HepG2 (cell line): ENCODE data around the gene ATF3. TPM values are rescaled to one million over a fixed set of nuclear protein-coding genes. Genes with fewer than 3 reads are reported as not detected.

Source experiments
- ADNP ChIP-seq: sonication (generic); formaldehyde crosslinking; IDR thresholded peaks from 2 replicates; pipeline ENCODE4 v1.4.0; 2020; ENCODE audit warnings: missing genetic modification reagents
- CCAR2 ChIP-seq: fragments of 200-400 bp; formaldehyde crosslinking; optimal IDR thresholded peaks from 2 replicates; pipeline ENCODE3; 2018; ENCODE audit warnings: low read depth, mild to moderate bottlenecking, low read length, moderate library complexity
- HIVEP1 ChIP-seq: sonication (generic); formaldehyde crosslinking; IDR thresholded peaks from 2 replicates; pipeline ENCODE4 v1.4.0; 2020; ENCODE audit warnings: mild to moderate bottlenecking, missing genetic modification reagents
- HOXD1 ChIP-seq: sonication (generic); formaldehyde crosslinking; IDR thresholded peaks from 2 replicates; pipeline ENCODE4 v1.5.0; 2020; ENCODE audit warnings: missing genetic modification reagents
- IRF2 ChIP-seq: IDR thresholded peaks from 2 replicates; pipeline ENCODE4 v1.6.1; 2018; ENCODE audit warnings: missing genetic modification reagents, missing compliant biosample characterization
- RCOR2 ChIP-seq: IDR thresholded peaks from 2 replicates; pipeline ENCODE4 v1.6.1; 2016; ENCODE audit warnings: missing biosample characterization, missing genetic modification reagents
- SIX1 ChIP-seq: sonication (generic); formaldehyde crosslinking; IDR thresholded peaks from 2 replicates; pipeline ENCODE4 v1.4.0; 2020; ENCODE audit warnings: missing genetic modification reagents, borderline replicate concordance
- SP1 ChIP-seq, 2 experiments: fragments of 450-650 bp in 1 of 2; sonication (generic) in 1 of 2; formaldehyde crosslinking in 1 of 2; IDR thresholded peaks; 2 replicates each; pipeline versions ENCODE4 v1.4.0 to v1.6.1; 2016 to 2020; ENCODE audit warnings: missing genetic modification reagents in 1 of 2
- TBX3 ChIP-seq: fragments of 450-650 bp; IDR thresholded peaks from 2 replicates; pipeline ENCODE4 v1.6.1; 2017; ENCODE audit warnings: antibody characterized with exemption, mild to moderate bottlenecking, inconsistent platforms, borderline replicate concordance
- YEATS2 ChIP-seq: sonication (generic); formaldehyde crosslinking; IDR thresholded peaks from 2 replicates; pipeline ENCODE4 v1.4.0; 2020; ENCODE audit warnings: missing genetic modification reagents, borderline replicate concordance
- ZBTB42 ChIP-seq: sonication (generic); formaldehyde crosslinking; IDR thresholded peaks from 2 replicates; pipeline ENCODE4 v1.5.0; 2020; ENCODE audit warnings: mild to moderate bottlenecking, missing genetic modification reagents
- ZNF292 ChIP-seq: sonication (generic); formaldehyde crosslinking; IDR thresholded peaks from 2 replicates; pipeline ENCODE4 v1.8.1; 2022; ENCODE audit warnings: mild to moderate bottlenecking, low read depth, missing genetic modification reagents, borderline replicate concordance
- ZNF3 ChIP-seq: IDR thresholded peaks from 2 replicates; pipeline ENCODE4 v1.7.0; 2017; ENCODE audit warnings: inconsistent platforms
- ZNF350 ChIP-seq: sonication (generic); formaldehyde crosslinking; IDR thresholded peaks from 2 replicates; pipeline ENCODE4 v1.4.0; 2020; ENCODE audit warnings: mild to moderate bottlenecking, low read depth, missing genetic modification reagents, borderline replicate concordance
- ZNF75D ChIP-seq: sonication (generic); formaldehyde crosslinking; IDR thresholded peaks from 2 replicates; pipeline ENCODE4 v1.8.1; 2023; ENCODE audit warnings: missing genetic modification reagents, mild to moderate bottlenecking, borderline replicate concordance
- ZNF782 ChIP-seq: sonication (generic); formaldehyde crosslinking; IDR thresholded peaks from 2 replicates; pipeline ENCODE4 v1.4.0; 2020; ENCODE audit warnings: missing genetic modification reagents, mild to moderate bottlenecking, borderline replicate concordance
- polyA plus RNA-seq, 8 experiments: library from polyadenylated mRNA; depleted of rRNA in 3 of 8; stranded (reverse) in 7 of 8; unstranded in 1 of 8; fragments of >200 nt; fragmentation: Illumina TruSeq in 4 of 8; extraction: Trizol in 4 of 8; gene quantifications; 2 replicates each; pipeline versions ENCODE4 v1.2.1 to v1.2.3, GENCODE V29; 2011 to 2016; ENCODE audit warnings: low read depth in 4 of 8, missing spikeins in 1 of 8, mixed read lengths in 1 of 8; ENCODE audit not compliant: insufficient read depth in 1 of 8
- total RNA-seq, 5 experiments: library from RNA; depleted of rRNA; stranded (reverse); fragments of >200 nt; fragmentation: Illumina TruSeq; extraction: Trizol; gene quantifications; 2 replicates each; pipeline ENCODE4 v1.2.3, GENCODE V29; 2016; ENCODE audit warnings: low read depth in 1 of 5
- TF ChIP-seq, protein P1 (sequence below): sonication (generic); formaldehyde crosslinking; IDR thresholded peaks from 2 replicates; pipeline ENCODE4 v1.9.0; 2021; ENCODE audit warnings: missing genetic modification reagents, borderline replicate concordance
- TF ChIP-seq, protein P2 (sequence below): sonication (generic); formaldehyde crosslinking; IDR thresholded peaks from 2 replicates; pipeline ENCODE4 v1.4.0; 2020; ENCODE audit warnings: missing genetic modification reagents
- TF ChIP-seq, protein P3 (sequence below): sonication (generic); formaldehyde crosslinking; IDR thresholded peaks from 2 replicates; pipeline ENCODE4 v1.4.0; 2020; ENCODE audit warnings: mild to moderate bottlenecking, missing genetic modification reagents
- TF ChIP-seq, protein P4 (sequence below): IDR thresholded peaks from 2 replicates; pipeline ENCODE4 v1.6.1; 2016; ENCODE audit warnings: missing compliant biosample characterization, missing genetic modification reagents, borderline replicate concordance

Gene ATF3
- total and polyA plus RNA-seq, 2 of the 13 experiments (the other 11 are each of a cell fraction or from before 2014, with no cell fraction given): 5.0 to 13.0 TPM

DNA sequence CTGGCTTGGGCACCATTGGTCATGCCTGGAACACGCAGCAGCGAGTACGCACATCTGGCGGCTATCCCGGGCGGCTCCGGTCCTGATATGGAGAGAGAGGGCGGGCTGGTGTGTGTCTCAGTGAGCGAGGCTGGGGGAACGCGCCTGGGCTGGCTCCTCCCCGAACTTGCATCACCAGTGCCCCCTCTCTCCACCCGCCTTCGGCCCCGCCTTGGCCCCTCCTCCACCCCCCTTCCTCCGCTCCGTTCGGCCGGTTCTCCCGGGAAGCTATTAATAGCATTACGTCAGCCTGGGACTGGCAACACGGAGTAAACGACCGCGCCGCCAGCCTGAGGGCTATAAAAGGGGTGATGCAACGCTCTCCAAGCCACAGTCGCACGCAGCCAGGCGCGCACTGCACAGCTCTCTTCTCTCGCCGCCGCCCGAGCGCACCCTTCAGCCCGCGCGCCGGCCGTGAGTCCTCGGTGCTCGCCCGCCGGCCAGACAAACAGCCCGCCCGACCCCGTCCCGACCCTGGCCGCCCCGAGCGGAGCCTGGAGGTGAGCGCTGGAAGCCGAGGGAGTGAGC is at the start of gene ATF3 (continued):
- TF ChIP-seq, protein P1, sequence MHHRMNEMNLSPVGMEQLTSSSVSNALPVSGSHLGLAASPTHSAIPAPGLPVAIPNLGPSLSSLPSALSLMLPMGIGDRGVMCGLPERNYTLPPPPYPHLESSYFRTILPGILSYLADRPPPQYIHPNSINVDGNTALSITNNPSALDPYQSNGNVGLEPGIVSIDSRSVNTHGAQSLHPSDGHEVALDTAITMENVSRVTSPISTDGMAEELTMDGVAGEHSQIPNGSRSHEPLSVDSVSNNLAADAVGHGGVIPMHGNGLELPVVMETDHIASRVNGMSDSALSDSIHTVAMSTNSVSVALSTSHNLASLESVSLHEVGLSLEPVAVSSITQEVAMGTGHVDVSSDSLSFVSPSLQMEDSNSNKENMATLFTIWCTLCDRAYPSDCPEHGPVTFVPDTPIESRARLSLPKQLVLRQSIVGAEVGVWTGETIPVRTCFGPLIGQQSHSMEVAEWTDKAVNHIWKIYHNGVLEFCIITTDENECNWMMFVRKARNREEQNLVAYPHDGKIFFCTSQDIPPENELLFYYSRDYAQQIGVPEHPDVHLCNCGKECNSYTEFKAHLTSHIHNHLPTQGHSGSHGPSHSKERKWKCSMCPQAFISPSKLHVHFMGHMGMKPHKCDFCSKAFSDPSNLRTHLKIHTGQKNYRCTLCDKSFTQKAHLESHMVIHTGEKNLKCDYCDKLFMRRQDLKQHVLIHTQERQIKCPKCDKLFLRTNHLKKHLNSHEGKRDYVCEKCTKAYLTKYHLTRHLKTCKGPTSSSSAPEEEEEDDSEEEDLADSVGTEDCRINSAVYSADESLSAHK: no peak
- TF ChIP-seq YEATS2 (CRISPR knock-in tag) (peak; percentile 8; the same call in 1 of the 2 replicates), ZNF292 (no peak), SIX1 (CRISPR knock-in tag) (no peak; the same call in 1 of the 2 replicates), RCOR2 (no peak), ADNP (CRISPR knock-in tag) (no peak), HIVEP1 (peak; percentile 90), CCAR2 (no peak), IRF2 (peak; percentile 83), TBX3 (no peak), ZBTB42 (CRISPR knock-in tag) (peak; percentile 98), SP1 (IDR thresholded peaks at IDR 0.05) (no peak), SP1 (CRISPR knock-in tag; IDR thresholded peaks at IDR 0.05) (no peak), ZNF350 (CRISPR knock-in tag) (peak; percentile 49; the same call in 1 of the 2 replicates), ZNF3 (CRISPR knock-in tag) (no peak; the same call in 1 of the 2 replicates), HOXD1 (0 out of 2 replicates have a peak, but pooled peaks have one; percentile 44), ZNF75D (CRISPR knock-in tag) (no peak), ZNF782 (CRISPR knock-in tag) (peak; percentile 56; the same call in 1 of the 2 replicates)
- TF ChIP-seq, protein P2, sequence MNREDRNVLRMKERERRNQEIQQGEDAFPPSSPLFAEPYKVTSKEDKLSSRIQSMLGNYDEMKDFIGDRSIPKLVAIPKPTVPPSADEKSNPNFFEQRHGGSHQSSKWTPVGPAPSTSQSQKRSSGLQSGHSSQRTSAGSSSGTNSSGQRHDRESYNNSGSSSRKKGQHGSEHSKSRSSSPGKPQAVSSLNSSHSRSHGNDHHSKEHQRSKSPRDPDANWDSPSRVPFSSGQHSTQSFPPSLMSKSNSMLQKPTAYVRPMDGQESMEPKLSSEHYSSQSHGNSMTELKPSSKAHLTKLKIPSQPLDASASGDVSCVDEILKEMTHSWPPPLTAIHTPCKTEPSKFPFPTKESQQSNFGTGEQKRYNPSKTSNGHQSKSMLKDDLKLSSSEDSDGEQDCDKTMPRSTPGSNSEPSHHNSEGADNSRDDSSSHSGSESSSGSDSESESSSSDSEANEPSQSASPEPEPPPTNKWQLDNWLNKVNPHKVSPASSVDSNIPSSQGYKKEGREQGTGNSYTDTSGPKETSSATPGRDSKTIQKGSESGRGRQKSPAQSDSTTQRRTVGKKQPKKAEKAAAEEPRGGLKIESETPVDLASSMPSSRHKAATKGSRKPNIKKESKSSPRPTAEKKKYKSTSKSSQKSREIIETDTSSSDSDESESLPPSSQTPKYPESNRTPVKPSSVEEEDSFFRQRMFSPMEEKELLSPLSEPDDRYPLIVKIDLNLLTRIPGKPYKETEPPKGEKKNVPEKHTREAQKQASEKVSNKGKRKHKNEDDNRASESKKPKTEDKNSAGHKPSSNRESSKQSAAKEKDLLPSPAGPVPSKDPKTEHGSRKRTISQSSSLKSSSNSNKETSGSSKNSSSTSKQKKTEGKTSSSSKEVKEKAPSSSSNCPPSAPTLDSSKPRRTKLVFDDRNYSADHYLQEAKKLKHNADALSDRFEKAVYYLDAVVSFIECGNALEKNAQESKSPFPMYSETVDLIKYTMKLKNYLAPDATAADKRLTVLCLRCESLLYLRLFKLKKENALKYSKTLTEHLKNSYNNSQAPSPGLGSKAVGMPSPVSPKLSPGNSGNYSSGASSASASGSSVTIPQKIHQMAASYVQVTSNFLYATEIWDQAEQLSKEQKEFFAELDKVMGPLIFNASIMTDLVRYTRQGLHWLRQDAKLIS: no peak
- TF ChIP-seq, protein P3, sequence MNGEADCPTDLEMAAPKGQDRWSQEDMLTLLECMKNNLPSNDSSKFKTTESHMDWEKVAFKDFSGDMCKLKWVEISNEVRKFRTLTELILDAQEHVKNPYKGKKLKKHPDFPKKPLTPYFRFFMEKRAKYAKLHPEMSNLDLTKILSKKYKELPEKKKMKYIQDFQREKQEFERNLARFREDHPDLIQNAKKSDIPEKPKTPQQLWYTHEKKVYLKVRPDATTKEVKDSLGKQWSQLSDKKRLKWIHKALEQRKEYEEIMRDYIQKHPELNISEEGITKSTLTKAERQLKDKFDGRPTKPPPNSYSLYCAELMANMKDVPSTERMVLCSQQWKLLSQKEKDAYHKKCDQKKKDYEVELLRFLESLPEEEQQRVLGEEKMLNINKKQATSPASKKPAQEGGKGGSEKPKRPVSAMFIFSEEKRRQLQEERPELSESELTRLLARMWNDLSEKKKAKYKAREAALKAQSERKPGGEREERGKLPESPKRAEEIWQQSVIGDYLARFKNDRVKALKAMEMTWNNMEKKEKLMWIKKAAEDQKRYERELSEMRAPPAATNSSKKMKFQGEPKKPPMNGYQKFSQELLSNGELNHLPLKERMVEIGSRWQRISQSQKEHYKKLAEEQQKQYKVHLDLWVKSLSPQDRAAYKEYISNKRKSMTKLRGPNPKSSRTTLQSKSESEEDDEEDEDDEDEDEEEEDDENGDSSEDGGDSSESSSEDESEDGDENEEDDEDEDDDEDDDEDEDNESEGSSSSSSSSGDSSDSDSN (CRISPR knock-in tag): peak; percentile 94
- TF ChIP-seq, protein P4, sequence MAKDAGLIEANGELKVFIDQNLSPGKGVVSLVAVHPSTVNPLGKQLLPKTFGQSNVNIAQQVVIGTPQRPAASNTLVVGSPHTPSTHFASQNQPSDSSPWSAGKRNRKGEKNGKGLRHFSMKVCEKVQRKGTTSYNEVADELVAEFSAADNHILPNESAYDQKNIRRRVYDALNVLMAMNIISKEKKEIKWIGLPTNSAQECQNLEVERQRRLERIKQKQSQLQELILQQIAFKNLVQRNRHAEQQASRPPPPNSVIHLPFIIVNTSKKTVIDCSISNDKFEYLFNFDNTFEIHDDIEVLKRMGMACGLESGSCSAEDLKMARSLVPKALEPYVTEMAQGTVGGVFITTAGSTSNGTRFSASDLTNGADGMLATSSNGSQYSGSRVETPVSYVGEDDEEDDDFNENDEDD (CRISPR knock-in tag): no peak; the same call in 1 of the 2 replicates
